GM18526 (cell line): ENCODE measurements around the gene PCDH15.

Experiments used
- POLR2A ChIP-seq: IDR thresholded peaks from 3 replicates; pipeline ENCODE4 v1.6.1; 2011; ENCODE audit not compliant: insufficient read length; ENCODE audit errors: extremely low read depth

The PCDH15 gene

DNA sequence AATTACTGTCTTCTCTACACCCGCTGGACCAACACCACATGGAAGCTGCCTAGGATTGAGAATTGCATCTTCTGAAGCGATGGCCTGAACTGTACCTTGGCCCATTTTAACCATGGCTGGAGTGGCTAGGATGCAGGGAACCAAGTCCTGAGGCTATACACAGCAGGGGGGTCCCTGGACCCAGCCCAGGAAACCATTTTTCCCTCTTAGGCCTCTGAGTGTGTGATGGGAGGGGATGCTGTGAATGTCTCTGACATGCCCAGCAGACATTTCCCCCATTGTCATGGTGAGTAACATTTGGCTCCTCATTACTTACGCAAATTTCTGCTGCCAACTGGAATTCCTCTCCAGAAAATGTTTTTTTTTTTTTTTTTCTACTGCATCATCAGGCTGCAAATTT is 822.7 kb downstream of the PCDH15 start:
- no peak for TF ChIP-seq POLR2A

DNA sequence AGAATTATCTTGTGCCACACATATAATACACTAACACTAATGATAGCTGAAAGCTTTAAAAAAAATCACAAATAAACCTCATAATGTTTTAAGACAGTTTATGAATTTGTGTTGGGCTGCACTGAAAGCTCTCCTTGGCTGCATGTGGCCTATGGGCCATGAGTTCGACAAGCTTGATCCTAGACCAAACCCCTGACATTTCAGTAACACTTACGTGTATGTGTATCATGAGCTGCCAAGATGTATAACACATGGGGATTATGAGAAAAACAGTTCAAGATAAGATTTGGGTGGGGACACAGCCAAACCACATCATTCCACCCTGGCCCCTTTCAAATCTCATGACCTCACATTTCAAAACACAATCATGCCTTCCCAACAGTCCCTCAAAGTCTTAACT is 823.8 kb downstream of the PCDH15 start:
- no peak for TF ChIP-seq POLR2A

DNA sequence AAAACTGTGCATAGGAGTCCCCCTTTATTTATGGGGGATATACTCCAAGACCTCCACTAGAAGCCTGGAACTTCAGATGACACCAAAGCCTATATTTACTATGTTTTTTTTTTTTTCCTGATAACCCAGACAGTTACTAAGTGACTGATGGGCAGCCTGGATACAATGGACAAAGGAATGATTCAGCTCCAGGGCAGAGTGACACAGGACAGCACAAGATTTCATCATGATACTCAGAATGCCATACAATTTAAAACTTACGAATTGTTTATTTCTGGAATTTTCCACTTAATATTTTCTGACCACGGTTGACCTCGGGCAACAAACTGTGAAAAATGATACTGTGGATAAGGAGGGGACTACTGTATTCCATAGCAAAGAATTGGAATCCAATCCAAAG is 843.6 kb downstream of the PCDH15 start:
- TF ChIP-seq POLR2A = no peak

DNA sequence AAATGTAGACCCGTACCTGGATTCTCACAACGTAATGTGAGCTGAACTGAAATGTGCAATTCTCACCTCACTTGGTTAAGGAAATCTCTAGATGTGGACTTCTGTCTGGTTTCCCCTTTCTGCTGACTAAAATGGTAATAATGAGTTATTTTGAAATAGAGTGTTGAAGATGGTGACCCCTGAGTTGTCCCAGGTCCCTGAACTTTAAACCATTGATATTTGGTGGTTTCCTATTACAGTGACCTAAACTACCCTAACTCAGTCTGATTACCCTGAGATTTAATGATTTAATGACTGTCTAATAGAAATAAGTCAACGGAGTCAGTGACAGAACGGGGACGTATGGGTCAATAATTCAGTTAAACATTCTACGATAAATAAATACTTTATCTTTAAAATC is 845.9 kb downstream of the PCDH15 start:
- no peak for TF ChIP-seq POLR2A

DNA sequence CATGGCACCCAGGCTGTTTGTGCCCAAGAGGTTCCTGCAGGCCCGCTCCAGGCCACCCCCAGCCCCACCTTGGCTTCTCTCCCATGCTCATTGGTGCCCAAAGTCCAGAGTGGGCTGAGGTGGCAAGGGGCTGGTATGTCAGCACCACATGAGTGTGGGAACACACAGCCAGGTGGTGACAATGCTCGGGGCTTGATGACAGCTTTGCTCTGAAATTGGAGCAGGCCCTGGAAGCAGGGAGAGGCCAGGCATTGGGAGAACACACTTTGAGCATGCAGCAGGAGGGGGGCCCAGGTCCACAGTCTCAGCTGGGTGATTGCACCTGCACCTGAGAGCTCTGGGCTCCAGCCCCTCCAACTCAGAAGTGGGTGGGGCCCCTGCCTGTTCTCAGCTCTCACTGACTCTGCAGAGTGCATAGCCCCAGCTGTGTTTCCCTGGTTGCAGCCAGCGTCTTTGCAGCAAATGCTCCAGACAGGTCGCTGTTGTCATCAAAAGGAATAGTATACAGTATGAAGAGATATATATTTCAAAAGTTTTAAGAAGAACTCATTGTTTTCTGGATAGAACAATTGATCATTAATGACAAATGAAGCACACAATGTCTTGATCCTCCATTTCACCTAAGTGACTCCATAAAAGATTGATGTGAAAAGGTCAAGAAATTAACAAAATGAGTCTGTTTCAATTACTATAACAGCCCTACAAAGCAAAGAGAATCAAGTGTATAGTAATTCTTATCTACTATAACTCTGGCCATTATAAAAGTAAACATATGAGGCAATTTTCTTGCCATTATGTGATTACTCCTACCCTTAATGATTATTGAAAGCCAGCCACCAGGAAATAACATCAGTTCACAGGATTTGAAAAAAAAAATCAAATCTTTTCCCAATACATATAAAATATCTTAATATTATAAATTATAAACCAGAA is 848.1 kb downstream of the PCDH15 start:
- no peak for TF ChIP-seq POLR2A

DNA sequence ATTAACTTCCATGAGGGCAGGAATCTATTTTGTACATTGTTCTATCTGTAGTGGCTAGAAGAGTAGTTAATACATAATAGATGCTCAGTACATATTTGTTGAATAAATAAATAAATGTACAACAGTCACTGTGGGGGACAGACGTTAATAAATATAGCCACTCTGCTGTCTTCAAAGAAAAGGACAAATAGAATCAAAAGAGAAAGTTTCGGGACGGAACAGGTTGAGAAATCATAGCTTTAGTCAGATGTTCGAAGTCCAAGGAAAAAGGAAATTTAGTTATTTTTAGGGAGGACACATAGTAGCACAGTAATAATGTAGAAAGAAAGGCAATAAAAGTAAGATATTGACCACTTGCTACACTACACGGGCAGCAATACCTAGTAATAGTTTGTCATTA is 861.4 kb downstream of the PCDH15 start:
- no peak for TF ChIP-seq POLR2A

DNA sequence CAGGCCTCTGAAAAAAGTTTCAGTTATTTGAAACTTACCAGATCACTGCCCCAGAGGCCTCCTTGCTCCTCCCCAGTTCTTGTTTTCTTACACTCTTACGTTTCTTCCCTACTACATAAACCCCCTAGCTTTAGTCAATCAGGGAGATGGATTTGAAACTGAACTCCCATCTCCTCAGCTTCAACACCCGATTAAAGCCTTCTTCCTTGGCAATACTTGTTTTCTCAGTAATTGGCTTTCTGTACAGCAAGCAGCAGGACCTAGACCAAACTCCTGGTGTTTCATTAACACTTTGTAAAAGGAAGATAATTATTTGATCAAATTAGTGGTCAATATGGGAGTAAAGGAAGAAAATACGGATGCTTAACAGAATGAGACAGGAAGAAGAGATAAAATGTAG is 870.4 kb downstream of the PCDH15 start:
- no peak for TF ChIP-seq POLR2A

DNA sequence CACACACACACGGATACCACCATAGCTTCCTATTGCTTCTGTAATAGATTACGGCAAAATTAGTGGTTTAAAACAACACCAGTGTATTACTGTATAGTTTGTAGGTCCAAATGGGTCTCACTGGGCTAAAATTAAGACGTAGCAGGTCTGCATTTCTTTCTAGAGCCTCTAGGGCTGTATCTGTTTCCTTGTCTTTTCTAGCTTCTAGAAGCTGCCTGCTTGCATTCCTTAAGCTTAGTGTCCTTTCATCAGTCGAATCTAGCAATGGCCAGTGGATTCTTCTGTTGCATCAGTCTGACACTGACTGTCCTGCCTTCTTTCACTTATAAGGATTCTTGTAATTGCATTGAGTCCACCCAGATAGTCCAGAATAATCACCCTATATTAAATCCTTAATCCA is 882.3 kb downstream of the PCDH15 start:
- no peak for TF ChIP-seq POLR2A

DNA sequence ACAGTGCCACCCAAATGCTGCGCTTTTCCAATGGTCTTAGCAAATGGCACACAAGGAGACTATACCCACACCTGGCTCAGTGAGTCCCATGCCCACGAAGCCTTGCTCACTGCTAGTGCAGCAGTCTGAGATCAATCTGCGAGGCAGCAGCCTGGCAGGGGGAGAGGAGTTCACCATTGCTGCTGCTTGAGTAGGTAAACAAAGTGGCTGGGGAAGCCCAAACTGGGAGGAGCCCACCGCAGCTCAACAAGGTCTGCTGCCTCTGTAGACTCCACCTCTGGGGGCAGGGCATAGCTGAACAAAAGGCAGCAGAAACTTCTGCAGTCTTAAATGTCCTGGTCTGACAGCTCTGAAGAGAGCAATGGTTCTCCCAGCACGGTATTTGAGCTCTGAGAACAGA is 891.2 kb downstream of the PCDH15 start:
- TF ChIP-seq POLR2A = no peak

DNA sequence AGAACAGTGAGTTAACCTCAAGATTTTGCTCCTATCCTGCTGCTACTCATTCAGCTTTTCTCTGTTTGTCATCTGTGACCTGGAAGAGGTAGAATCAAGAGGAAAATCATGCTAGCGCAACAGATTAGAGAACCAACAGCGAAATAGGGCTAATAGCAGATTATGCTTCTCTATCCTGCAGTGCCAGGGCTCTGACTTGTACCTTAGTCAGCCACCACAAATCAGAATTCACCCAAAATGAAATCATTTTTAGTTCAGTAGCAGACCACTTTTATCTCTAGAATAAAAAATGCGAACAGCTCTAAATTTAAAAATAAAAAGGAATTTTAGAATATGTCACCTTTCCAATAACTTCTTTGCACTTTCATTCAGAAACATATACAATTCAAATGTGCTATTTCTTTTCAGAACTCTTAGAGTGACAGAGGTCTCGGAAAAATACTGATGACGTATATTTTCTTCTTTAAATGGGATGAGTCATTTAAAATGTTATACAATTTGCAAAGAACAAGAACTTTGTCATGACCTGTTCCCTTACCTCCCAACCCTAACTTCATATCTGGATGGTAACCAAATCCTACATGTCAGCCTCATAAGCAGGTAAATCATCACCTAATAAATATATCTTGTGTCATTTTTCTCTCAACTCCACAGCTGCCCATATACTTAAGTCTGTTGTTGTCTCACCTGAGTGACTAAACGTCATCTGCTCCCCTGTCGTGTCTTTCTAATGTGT is 896.4 kb downstream of the PCDH15 start:
- TF ChIP-seq POLR2A = no peak

DNA sequence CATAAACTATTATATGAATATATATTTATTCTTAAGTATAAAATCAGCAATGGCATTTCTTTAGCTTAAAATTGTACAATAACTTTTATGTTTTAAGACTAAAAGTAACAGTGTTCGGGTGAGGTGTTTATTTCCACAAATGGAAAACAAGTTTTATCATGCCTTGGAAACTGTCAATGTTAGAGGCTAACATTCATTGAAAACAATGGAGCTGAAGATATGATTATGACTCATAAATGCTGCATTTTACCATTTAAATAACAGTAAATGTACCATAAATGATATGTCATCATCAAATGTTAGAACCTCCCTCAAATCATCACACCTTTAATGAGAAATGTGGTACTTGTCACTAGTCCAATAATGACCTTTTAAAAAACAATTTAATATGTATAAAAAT is 897.3 kb downstream of the PCDH15 start:
- TF ChIP-seq POLR2A = no peak

DNA sequence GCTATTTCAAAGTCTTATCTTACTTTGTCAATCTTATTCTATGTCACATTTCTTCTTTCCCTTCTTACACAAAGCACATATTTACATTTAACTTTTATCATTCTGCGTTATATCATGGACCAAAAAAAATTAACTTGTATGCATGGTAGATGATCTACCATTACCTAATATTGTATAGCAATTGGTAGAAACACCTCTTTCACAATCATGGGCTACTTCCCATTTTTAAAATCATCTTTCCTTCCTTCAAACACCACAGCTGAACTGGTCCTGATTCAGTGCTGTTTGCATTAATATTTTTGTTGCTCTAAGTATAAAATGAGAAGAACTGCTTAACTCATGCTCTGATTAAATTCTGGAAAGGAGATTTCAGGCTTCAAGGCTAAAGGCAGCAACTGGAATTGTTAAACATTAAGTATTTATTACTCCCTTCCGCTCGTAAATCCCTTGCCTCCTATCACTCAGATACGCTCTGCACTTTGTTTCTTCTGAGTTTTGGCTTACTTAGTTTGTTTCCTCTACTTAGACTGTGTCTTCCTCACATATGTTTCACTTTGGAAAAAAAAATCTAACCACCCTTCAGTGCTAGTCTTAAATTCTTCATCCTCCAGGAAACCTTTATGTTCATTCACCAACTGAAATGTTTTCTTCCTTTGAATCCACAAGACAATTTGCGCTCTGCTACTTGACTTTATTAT is 901.4 kb downstream of the PCDH15 start:
- no peak for TF ChIP-seq POLR2A

DNA sequence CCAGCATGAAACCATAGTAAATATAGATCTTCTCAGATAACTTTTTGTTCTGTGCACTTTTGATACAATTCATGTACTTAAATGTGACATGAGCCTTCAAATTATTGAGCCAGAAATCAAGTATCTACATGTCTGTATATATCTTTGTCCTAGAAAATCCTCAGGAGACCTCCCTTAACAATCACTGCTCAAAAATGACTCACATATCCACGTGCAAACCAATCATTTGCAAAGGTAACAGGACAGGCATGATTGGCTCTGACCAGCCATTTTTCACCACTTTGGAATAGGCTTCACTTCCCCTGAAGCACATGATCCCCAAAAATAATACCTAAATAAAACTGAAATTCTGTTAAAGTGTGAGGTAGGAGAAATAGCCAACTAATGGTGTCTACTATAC is 902.5 kb downstream of the PCDH15 start:
- TF ChIP-seq POLR2A = no peak

DNA sequence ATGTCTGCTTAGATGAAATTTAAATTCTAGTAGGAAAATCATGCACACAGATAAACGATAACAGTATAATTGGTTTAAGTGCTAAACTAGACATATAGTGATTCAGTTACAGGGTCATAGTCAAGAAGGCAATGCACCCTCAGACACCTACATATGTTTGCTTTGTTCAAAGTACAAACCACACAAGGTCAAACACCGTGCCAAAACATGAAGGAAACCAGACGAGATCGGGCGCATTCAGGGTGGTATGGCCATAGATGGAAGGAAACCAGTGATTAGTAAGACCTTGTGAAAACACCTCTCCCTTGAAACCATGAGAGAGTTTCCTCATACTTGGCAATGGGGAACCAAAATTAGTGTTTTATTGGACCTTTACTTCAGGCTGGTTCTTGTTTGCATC is 906.9 kb downstream of the PCDH15 start:
- TF ChIP-seq POLR2A = no peak

DNA sequence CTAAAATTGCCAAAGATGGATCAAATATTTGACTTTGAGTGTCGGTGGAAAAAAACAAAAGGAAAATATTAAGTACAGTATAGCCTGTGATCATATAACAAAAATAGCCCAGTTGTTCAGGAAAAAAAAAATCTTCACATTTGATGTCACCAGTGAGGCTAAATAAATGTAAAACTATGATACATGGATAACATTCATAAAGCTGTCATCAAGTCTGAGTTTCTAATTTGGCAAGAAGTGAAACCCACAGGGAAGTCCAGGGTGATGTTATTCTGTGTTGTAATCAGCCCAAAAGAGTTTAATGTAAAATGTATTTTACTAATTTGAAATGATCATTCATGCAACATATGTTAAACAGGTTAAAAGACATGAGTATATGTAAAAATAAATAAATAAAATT is 908.0 kb downstream of the PCDH15 start:
- TF ChIP-seq POLR2A = no peak
